H1 (cell line): ENCODE measurements around the gene WDR93. TPM values are rescaled to one million over a fixed set of nuclear protein-coding genes. Genes with fewer than 3 reads are reported as not detected.
A peak's percentile ranks its signal among the peaks of the same experiment; 100 is the strongest.

ENCODE experiments used
- CTCF ChIA-PET: fragments of 300-600 bp; sonication (Branson Sonifier 250); formaldehyde crosslinking; loops from one replicate; lab custom pipeline; 2021; ENCODE audit not compliant: partially characterized antibody; lab: Charles Lee
- POLR2A ChIA-PET: fragments of 300-600 bp; sonication (Branson Sonifier 250); formaldehyde crosslinking; loops from one replicate; lab custom pipeline; 2021; ENCODE audit warnings: inconsistent platforms; ENCODE audit not compliant: partially characterized antibody; lab: Charles Lee
- DNase-seq, 2 experiments: peaks; one replicate each; pipeline versions ENCODE4 v3.0.0 to v3.0.0-alpha.2; 2010 to 2022; ENCODE audit warnings: low spot score in 2 of 2, low read depth in 1 of 2, mixed read lengths in 1 of 2
- FAIRE-seq: peaks from 2 replicates; lab custom pipeline; 2011; peaks lifted over from hg19 to GRCh38; lab: Jason Lieb, UNC
- H2AFZ ChIP-seq: 2 replicates; pipeline ENCODE4 v1.8.1; 2012; ENCODE audit warnings: low read length, inconsistent platforms
- H2AK5ac ChIP-seq: 2 replicates; pipeline ENCODE4 v1.6.1; 2013; ENCODE audit warnings: low read depth, low read length
- H2BK120ac ChIP-seq: replicated peaks from 2 replicates; pipeline ENCODE3; 2013; ENCODE audit warnings: low read depth, low read length, inconsistent platforms
- H2BK12ac ChIP-seq: 2 replicates; pipeline ENCODE4 v1.6.1; 2013; ENCODE audit warnings: low read depth, low read length
- H2BK15ac ChIP-seq: 2 replicates; pipeline ENCODE4 v1.6.1; 2013; ENCODE audit warnings: low read length
- H2BK20ac ChIP-seq: 2 replicates; pipeline ENCODE4 v1.6.1; 2013; ENCODE audit warnings: low read length
- H2BK5ac ChIP-seq: 2 replicates; pipeline ENCODE4 v1.6.1; 2013; ENCODE audit warnings: low read depth, low read length
- H3K14ac ChIP-seq: 2 replicates; pipeline ENCODE4 v1.6.1; 2013; ENCODE audit warnings: inconsistent platforms; ENCODE audit not compliant: insufficient read length
- H3K18ac ChIP-seq: 2 replicates; pipeline ENCODE4 v1.6.1; 2013; ENCODE audit warnings: low read length; ENCODE audit errors: extremely low read depth
- H3K23ac ChIP-seq: 2 replicates; pipeline ENCODE4 v1.6.1; 2013; ENCODE audit warnings: inconsistent platforms; ENCODE audit not compliant: insufficient read length
- H3K23me2 ChIP-seq: 2 replicates; pipeline ENCODE4 v1.6.1; 2013; ENCODE audit warnings: low read depth, low read length
- H3K27ac ChIP-seq: 2 replicates; pipeline ENCODE4 v1.6.1; 2011; ENCODE audit warnings: low read depth, low read length, inconsistent platforms
- H3K27me3 ChIP-seq, 4 experiments: replicated peaks in 1 of 4; 1 replicate in 1 of 4; 2 replicates in 3 of 4; pipeline versions ENCODE4 v1.6.1 to v1.8.1; 2011 to 2013; ENCODE audit warnings: low read length in 3 of 4, mild to moderate bottlenecking in 3 of 4, inconsistent platforms in 2 of 4, mixed read lengths in 2 of 4, moderate library complexity in 1 of 4; ENCODE audit not compliant: control insufficient read depth in 3 of 4, insufficient read depth in 3 of 4; ENCODE audit errors: extremely low read depth in 1 of 4
- H3K36me3 ChIP-seq, 4 experiments: 2 replicates each; pipeline versions ENCODE4 v1.6.1 to v1.8.1; 2011 to 2013; ENCODE audit warnings: mild to moderate bottlenecking in 4 of 4, low read length in 3 of 4, moderate library complexity in 2 of 4, control low read depth in 1 of 4, inconsistent platforms in 1 of 4; ENCODE audit not compliant: insufficient read depth in 4 of 4, control insufficient read depth in 2 of 4
- H3K4ac ChIP-seq: replicated peaks from 2 replicates; pipeline ENCODE3; 2013; ENCODE audit warnings: low read length, low read depth, mixed read lengths, inconsistent platforms; ENCODE audit not compliant: insufficient read length
- H3K4me1 ChIP-seq, 4 experiments: replicated peaks in 1 of 4; 1 replicate in 1 of 4; 2 replicates in 3 of 4; pipeline versions ENCODE4 v1.6.1 to v1.8.1; 2011 to 2013; ENCODE audit warnings: low read length in 3 of 4, inconsistent platforms in 2 of 4, mixed read lengths in 1 of 4; ENCODE audit not compliant: insufficient read depth in 4 of 4, control insufficient read depth in 3 of 4
- H3K4me2 ChIP-seq, 2 experiments: 2 replicates each; pipeline versions ENCODE4 v1.6.1 to v1.8.1; 2011 to 2013; ENCODE audit warnings: low read depth in 2 of 2, low read length in 2 of 2, control low read depth in 1 of 2, inconsistent platforms in 1 of 2, mild to moderate bottlenecking in 1 of 2; ENCODE audit not compliant: insufficient read depth in 1 of 2
- H3K4me3 ChIP-seq, 4 experiments: fragments of 200-600, 300-600 bp in 1 of 4; sonication (generic), shearing (Covaris generic), sonication (Bioruptor Twin) in 1 of 4; 2 replicates each; pipeline versions ENCODE4 v1.5.1 to v1.8.1; 2011 to 2016; ENCODE audit warnings: low read length in 4 of 4, low read depth in 3 of 4, control low read depth in 2 of 4, inconsistent platforms in 2 of 4, mild to moderate bottlenecking in 2 of 4, mixed read lengths in 1 of 4, moderate library complexity in 1 of 4; ENCODE audit not compliant: insufficient read depth in 2 of 4; ENCODE audit errors: extremely low read depth in 1 of 4
- H3K56ac ChIP-seq: replicated peaks from 2 replicates; pipeline ENCODE3; 2013; ENCODE audit warnings: low read depth, mild to moderate bottlenecking, mixed read lengths, low read length, inconsistent platforms; ENCODE audit not compliant: insufficient read length
- H3K79me1 ChIP-seq: 2 replicates; pipeline ENCODE4 v1.6.1; 2013; ENCODE audit warnings: low read depth, low read length, control low read depth
- H3K79me2 ChIP-seq, 2 experiments: 2 replicates each; pipeline versions ENCODE4 v1.6.1 to v1.8.1; 2012 to 2013; ENCODE audit warnings: low read length in 2 of 2, mild to moderate bottlenecking in 2 of 2, inconsistent platforms in 1 of 2; ENCODE audit not compliant: insufficient read depth in 2 of 2, control insufficient read depth in 1 of 2
- H3K9ac ChIP-seq, 4 experiments: replicated peaks in 1 of 4; 1 replicate in 1 of 4; 2 replicates in 3 of 4; pipeline versions ENCODE4 v1.6.1 to v1.8.1; 2011 to 2013; ENCODE audit warnings: low read depth in 3 of 4, low read length in 3 of 4, control low read depth in 2 of 4, mild to moderate bottlenecking in 2 of 4, moderate library complexity in 2 of 4, inconsistent platforms in 1 of 4; ENCODE audit errors: extremely low read depth in 1 of 4
- H3K9me3 ChIP-seq, 2 experiments: 2 replicates each; pipeline versions ENCODE4 v1.6.1 to v1.8.1; 2012 to 2013; ENCODE audit warnings: mild to moderate bottlenecking in 2 of 2, moderate library complexity in 2 of 2, control low read depth in 1 of 2, inconsistent platforms in 1 of 2, low read depth in 1 of 2, low read length in 1 of 2, mixed read lengths in 1 of 2; ENCODE audit not compliant: insufficient read depth in 2 of 2
- H4K20me1 ChIP-seq, 2 experiments: replicated peaks in 1 of 2; 2 replicates each; pipeline versions ENCODE3 to v1.8.1; 2011 to 2013; ENCODE audit warnings: inconsistent platforms in 2 of 2, low read length in 2 of 2, mild to moderate bottlenecking in 1 of 2; ENCODE audit not compliant: insufficient read depth in 2 of 2, control insufficient read depth in 1 of 2
- H4K5ac ChIP-seq: 2 replicates; pipeline ENCODE4 v1.6.1; 2013; ENCODE audit warnings: low read length, low read depth, mixed read lengths, inconsistent platforms; ENCODE audit not compliant: insufficient read length
- H4K8ac ChIP-seq: 2 replicates; pipeline ENCODE4 v1.8.0; 2013; ENCODE audit warnings: mild to moderate bottlenecking, moderate library complexity, low read length, inconsistent platforms; ENCODE audit not compliant: insufficient read depth; ENCODE audit errors: extremely low read depth
- H4K91ac ChIP-seq: replicated peaks from 2 replicates; pipeline ENCODE3; 2013; ENCODE audit warnings: low read length, mixed read lengths, inconsistent platforms; ENCODE audit not compliant: insufficient read length
- CBX8 ChIP-seq: fragments of 300-800, 300-1000 bp; sonication (generic); IDR thresholded peaks from 2 replicates; pipeline ENCODE4 v1.7.1; 2016; ENCODE audit warnings: low read depth, low read length, borderline replicate concordance
- GTF2F1 ChIP-seq: IDR thresholded peaks from 2 replicates; pipeline ENCODE4 v1.6.1; 2012; ENCODE audit warnings: low read depth, low read length, improper control_type of control experiment, borderline replicate concordance
- RFX5 ChIP-seq: IDR thresholded peaks from 2 replicates; pipeline ENCODE4 v1.6.1; 2011; ENCODE audit warnings: low read depth, low read length, improper control_type of control experiment, borderline replicate concordance
- WGBS, 2 experiments: shearing (Covaris generic) in 1 of 2; methylation state at CpG; one replicate each; pipeline versions ENCODE4 v1.1.6 to v1.1.7; 2013 to 2015; ENCODE audit warnings: low lambda C conversion rate in 2 of 2, mixed read lengths in 2 of 2, inconsistent platforms in 1 of 2, low coverage in 1 of 2, missing lambda C conversion rate in 1 of 2; ENCODE audit not compliant: insufficient replicate concordance in 2 of 2, insufficient coverage in 1 of 2, insufficient read length in 1 of 2; ENCODE audit errors: extremely low coverage in 1 of 2, missing lambda C conversion rate in 1 of 2; 5-methylcytosine and 5-hydroxymethylcytosine counted together
- polyA plus RNA-seq, 7 experiments: library from polyadenylated mRNA; depleted of rRNA in 3 of 7; stranded (reverse) in 5 of 7; unstranded in 2 of 7; fragments of >200 nt in 5 of 7; fragments of 200-250 nt in 2 of 7; gene quantifications; 1 replicate in 5 of 7; 2 replicates in 1 of 7; 4 replicates in 1 of 7; pipeline versions ENCODE4 v1.2.1 to v1.2.3, GENCODE V29; 2011 to 2013; ENCODE audit warnings: missing spikeins in 2 of 7, mixed read lengths in 2 of 7
- total RNA-seq: library from RNA; stranded (reverse); fragmentation: NEBNext Ultra II Directional; extraction: Animal tissue kit (Norgen Biotek cat#: 25700); gene quantifications from 2 replicates; pipeline ENCODE4 v1.2.1, GENCODE V29; 2021
- TF ChIP-seq, protein P1 (sequence below): IDR thresholded peaks from 2 replicates; pipeline ENCODE4 v1.6.1; 2012; ENCODE audit warnings: inconsistent platforms
- TF ChIP-seq, protein P2 (sequence below): IDR thresholded peaks from 2 replicates; pipeline ENCODE4 v1.6.1; 2011; ENCODE audit warnings: low read depth, mild to moderate bottlenecking, low read length; ENCODE audit not compliant: insufficient read depth

Gene WDR93
- total and polyA plus RNA-seq, 2 of the 8 experiments (the other 6 are each of a cell fraction or from before 2014, with no cell fraction given): 0.03 TPM; not detected in 1

GRCh38 chr15:89645680-89646079, 44.9 kb upstream of the WDR93 start:
- POLR2A ChIA-PET: interaction anchor here (2.2 kb wide), 1 partner anchor 9 kb away, joined by 9 read pairs; no protein-coding TSS in a partner anchor
- Histone ChIP-seq H3K23me2 (no peaks in the 10 kb centered on the region), H3K79me2 (no peaks in the 10 kb centered on the region), H2BK12ac (no peak overlapping the region), H3K27ac (no peak overlapping the region), H3K36me3 (peaks cover 0 to 35% (median 12%) of the 10 kb centered on the region in 4 experiments; a peak in 5 of 8 replicates), H3K4ac (no peak overlapping the region), H3K4me1 (no peaks in the 10 kb centered on the region), H2BK120ac (no peak overlapping the region), H4K20me1 (peaks cover 0 to 4% of the 10 kb centered on the region in 2 experiments)
- TF ChIP-seq, protein P1, sequence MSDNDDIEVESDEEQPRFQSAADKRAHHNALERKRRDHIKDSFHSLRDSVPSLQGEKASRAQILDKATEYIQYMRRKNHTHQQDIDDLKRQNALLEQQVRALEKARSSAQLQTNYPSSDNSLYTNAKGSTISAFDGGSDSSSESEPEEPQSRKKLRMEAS: no peak
- TF ChIP-seq GTF2F1 (no peak), RFX5 (no peak), CBX8 (no peak)
- TF ChIP-seq, protein P2, sequence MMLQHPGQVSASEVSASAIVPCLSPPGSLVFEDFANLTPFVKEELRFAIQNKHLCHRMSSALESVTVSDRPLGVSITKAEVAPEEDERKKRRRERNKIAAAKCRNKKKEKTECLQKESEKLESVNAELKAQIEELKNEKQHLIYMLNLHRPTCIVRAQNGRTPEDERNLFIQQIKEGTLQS: no peak
- TF ChIP-seq, all 59 proteins: peak for 0
- Histone ChIP-seq H4K91ac (no peak overlapping the region), H3K4me3 (no peak overlapping the region), H3K23ac (no peak overlapping the region), H2BK5ac (no peak overlapping the region), H3K9me3 (peaks cover 0 to 4% of the 10 kb centered on the region in 2 experiments; a peak in 1 of 4 replicates), H3K56ac (no peak overlapping the region), H3K79me1 (no peaks in the 10 kb centered on the region), H2BK15ac (no peak overlapping the region), H3K9ac (no peak overlapping the region), H3K14ac (no peak overlapping the region), H2AFZ (no peak overlapping the region), H3K4me2 (no peak overlapping the region), H4K8ac (0 out of 2 replicates have a peak overlapping the region, but pooled peaks have one; percentile 35), H4K5ac (no peak overlapping the region), H2AK5ac (no peak overlapping the region), H3K18ac (no peak overlapping the region), H3K27me3 (no peaks in the 10 kb centered on the region), H2BK20ac (no peak overlapping the region)
- no peak for DNase-seq
- CTCF ChIA-PET: interaction anchor here (0.8 to 5.1 kb wide), 13 partner anchors 11 to 316 kb away, joined by 3 to 43 read pairs (median 5); no protein-coding TSS in a partner anchor
- no peak for FAIRE-seq
- 88% methylated on average over 8 of the region's 8 CpGs; no CpG with 5 or more reads in 1 of the 2 experiments for WGBS, 2 experiments
